Measurements from ENCODE around the gene PTPRO.

Gene PTPRO

GRCh38 chr12:15458008-15458407, 135.7 kb downstream of the PTPRO start:
- no peak for DNase-seq

GRCh38 chr12:15468911-15469310, 146.6 kb downstream of the PTPRO start:
- DNase-seq = no peak

- no peak for DNase-seq
These were observed 147.0 kb downstream of the PTPRO start for GRCh38 chr12:15469356-15469755.

- DNase-seq = no peak
These were observed 149.7 kb downstream of the PTPRO start for GRCh38 chr12:15472036-15472435.

GRCh38 chr12:15474766-15475165, 152.5 kb downstream of the PTPRO start:
- no peak for DNase-seq

GRCh38 chr12:15477761-15478160, 155.5 kb downstream of the PTPRO start:
- DNase-seq = no peak

GRCh38 chr12:15481846-15482245, 159.5 kb downstream of the PTPRO start:
- no peak for DNase-seq

GRCh38 chr12:15485466-15485865, 163.2 kb downstream of the PTPRO start:
- DNase-seq = no peak

- no peak for DNase-seq
These were observed 164.6 kb downstream of the PTPRO start for GRCh38 chr12:15486859-15487258.

GRCh38 chr12:15488481-15488880, 166.2 kb downstream of the PTPRO start:
- DNase-seq = no peak

- DNase-seq = no peak
These were observed 172.2 kb downstream of the PTPRO start for GRCh38 chr12:15494329-15495046.

- DNase-seq = no peak
These were observed 173.4 kb downstream of the PTPRO start for GRCh38 chr12:15495746-15496145.

- no peak for DNase-seq
These were observed 174.4 kb downstream of the PTPRO start for GRCh38 chr12:15496738-15497137.

- DNase-seq = no peak
These were observed 175.5 kb downstream of the PTPRO start for GRCh38 chr12:15497671-15498292.

GRCh38 chr12:15502211-15502610, 179.9 kb downstream of the PTPRO start:
- no peak for DNase-seq

- DNase-seq = no peak
These were observed 183.3 kb downstream of the PTPRO start for GRCh38 chr12:15505616-15506015.

- DNase-seq = no peak
These were observed 192.7 kb downstream of the PTPRO start for GRCh38 chr12:15515010-15515409.

- no peak for DNase-seq
These were observed 197.8 kb downstream of the PTPRO start for GRCh38 chr12:15520083-15520482.

- DNase-seq = no peak
These were observed 198.5 kb downstream of the PTPRO start for GRCh38 chr12:15520844-15521243.

GRCh38 chr12:15522574-15523187, 200.4 kb downstream of the PTPRO start:
- no peak for DNase-seq

- no peak for DNase-seq
These were observed 203.1 kb downstream of the PTPRO start for GRCh38 chr12:15525441-15525840.

- no peak for DNase-seq
These were observed 203.7 kb downstream of the PTPRO start for GRCh38 chr12:15526033-15526432.

GRCh38 chr12:15527201-15528080, 205.1 kb downstream of the PTPRO start:
- DNase-seq = no peak

All from cerebellar nuclear complex (tissue), 1 donor.